GM19395 (cell line): ENCODE data around the gene CASP10.
"Not testable (repeated sequence)": the region's sequence is repeated elsewhere in the genome, so short reads cannot be mapped to it uniquely, and the experiment has no call there.

Experiments
- ATAC-seq: cut with Tn5 transposase; IDR thresholded peaks from one replicate; pipeline ENCODE4 v1.9.1; 2021; ENCODE audit warnings: mild to moderate bottlenecking, moderate library complexity; ENCODE audit not compliant: unreplicated experiment

CASP10 gene

DNA sequence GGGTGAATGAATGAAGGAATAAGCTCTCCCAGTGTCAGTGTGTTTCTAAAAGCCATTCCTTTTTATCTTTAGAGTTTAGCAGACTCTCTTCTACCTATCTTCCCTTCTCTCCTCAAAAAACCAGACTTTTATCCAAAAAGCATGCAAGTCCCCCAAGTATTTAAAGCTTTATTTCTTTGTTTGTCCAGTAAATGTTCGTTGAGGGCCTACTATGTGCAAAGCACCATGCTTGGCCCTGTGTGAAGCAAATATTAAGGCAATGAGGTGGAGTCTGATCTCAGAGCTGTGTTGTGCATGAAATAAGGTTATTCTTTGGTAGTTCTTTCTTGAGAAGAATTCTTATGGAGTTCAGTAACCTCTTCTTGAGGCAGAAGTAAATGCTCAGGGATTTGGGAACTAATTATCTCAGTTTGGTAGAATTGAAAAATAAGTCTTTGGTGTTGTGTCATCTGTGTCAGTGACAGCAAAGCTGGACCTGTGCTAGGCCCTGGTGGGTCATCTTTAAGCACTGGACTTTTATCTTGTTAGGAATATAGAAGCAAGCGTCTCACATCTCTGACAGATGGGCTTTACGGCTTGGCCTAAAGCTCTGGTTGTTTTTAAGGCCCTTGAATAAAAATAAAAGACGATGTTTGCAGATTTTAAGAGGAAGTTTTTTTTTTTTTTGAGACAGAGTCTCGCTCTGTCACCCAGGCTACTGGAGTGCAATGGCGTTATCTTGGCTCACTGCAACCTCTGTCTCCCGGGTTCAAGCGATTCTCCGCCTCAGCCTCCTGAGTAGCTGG lies 28.1 kb upstream of the CASP10 start:
- no peak for ATAC-seq

DNA sequence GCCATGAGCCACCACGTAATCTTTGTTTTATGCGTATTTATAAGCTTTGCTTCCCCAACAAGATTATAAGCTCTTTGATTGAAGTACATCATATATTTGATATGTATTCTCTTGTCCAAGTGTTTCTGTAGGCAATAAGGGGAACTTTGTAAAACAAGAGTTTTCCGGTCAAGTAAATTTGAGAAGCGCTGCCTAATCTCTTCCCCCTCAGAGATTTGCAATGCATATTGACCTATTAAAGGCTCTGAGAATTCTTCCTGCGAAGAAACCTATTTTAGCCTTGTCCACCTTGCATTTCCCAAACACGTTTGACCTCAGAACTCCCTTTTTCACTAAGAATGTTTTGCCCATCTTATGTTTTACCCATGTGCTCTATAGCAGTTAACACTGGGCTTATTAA lies 26.9 kb upstream of the CASP10 start:
- no peak for ATAC-seq

DNA sequence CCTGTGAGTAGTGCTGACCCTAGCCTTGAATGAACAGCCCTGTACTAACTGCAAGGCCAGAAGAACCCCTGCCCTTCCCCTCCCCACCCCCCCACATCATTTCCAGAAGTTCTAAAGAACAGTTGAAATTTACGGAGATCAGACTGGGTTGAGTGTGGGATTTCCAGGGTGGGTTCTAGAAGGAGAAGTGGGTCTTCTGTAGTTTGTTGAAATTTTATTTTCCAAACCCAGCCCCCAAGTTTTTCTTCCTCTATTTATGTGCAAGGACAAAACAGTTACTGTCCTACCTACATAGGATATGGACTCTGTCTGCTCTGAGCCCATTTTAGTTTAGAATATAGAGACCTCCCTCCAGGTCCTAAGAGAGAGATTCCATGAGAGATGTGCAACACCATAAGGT lies 26.3 kb upstream of the CASP10 start:
- ATAC-seq: no peak

DNA sequence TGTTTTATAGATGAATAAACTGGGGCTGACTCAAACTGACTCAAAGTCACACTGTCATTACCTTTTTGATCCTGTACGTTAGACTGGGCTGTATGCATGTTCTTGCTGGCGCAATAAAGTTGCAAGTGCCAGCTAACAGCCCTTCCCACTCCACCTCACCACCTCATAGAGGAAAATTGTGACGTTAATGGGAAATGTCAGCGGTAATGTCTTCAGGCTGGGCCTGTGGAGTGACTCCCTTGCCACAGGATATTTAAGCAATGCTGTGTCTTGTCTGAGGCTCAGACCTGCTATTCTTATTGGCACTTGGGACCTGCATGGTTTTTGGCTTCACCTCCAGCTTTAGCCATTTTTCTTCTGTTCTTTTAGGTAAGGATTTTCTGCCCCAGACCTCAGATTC lies 25.2 kb upstream of the CASP10 start:
- ATAC-seq: peak; percentile 22

DNA sequence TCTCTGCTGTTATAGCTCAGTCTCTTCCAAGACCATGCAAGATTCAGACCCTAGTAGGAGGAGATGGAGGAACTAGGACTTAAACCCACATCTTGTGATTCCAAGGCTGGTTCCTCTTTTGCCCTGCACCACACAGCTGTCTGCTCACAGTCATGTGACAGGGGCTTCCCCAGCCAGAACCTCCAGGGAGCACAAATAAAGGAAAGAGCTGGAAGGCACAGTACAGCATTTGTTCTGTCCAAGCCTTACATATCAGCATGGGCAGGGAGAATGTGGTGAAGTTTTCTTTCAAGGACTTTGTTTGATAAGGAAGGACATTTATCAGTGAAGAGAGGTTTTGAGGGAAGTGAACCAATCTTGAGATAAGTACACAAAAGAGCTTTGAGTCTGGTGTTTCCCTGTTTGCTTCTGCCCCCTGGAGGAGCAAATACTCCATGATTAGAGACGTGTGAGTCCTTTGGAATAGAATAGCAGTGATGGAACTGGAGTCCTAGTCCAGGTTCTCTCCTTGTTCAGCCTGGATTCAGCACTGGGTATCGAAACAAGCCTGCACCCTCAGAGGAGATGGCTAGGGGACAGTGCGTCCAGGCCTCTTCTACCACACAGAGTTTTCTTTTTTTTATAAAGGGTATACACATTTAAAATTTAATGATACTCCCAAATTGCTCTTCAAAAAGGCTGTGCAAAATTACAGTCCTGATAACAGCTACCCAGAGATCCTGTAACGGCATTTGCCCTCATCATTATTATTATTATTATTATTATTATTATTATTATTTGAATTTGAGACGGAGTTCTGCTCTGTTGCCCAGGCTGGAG lies 24.6 kb upstream of the CASP10 start:
- peak; percentile 97 for ATAC-seq

DNA sequence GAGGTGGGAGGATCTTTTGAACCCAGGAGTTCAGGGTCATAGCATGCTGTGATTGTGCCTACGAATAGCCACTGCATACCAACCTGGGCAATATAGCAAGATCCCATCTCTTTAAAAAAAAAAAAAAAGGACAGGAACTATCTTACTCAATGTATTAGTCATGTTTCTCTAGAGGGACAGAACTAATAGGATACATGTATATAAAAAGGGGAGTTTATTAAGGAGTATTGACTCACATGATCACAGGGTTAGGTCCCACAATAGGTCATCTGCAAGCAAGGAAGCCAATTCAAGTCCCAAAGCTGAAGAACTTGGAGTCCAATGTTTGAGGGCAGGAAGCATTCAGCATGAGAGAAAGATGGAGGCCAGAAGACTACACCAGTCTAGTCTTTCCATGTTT lies 18.8 kb upstream of the CASP10 start:
- ATAC-seq: no peak

DNA sequence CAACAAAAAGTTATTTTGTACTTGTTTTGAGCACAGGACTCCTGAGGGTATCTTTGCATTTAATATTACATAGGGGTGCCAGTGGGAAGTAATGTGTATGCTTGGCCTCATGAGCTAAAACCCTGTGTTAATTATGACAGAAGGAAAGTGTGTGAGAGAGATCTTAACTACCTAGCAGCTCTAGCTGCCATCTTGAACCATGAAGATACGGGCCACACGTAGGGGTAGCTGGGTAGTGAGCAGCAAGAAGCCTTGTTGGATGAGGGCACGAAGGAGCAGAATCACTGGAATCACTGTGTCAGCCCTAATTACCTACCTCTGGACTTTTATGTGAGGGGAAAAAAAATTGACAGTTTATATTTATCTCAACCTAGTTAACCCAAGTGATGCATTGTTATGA lies 15.4 kb upstream of the CASP10 start:
- ATAC-seq: no peak

DNA sequence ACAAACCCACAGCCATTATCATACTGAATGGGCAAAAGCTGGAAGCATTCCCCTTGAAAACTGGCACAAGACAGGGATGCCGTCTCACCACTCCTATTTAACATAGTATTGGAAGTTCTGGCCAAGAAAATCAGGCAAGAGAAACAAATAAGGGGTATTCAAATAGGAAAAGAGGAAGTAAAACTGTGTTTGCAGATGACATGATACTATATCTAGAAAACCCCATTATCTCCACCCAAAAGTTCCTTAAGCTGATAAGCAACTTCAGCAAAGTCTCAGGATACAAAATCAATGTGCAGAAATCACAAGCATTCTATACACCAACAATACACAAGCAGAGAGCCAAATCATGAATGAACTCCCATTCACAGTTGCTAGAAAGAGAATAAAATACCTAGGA lies 14.4 kb upstream of the CASP10 start:
- not testable (repeated sequence) for ATAC-seq

DNA sequence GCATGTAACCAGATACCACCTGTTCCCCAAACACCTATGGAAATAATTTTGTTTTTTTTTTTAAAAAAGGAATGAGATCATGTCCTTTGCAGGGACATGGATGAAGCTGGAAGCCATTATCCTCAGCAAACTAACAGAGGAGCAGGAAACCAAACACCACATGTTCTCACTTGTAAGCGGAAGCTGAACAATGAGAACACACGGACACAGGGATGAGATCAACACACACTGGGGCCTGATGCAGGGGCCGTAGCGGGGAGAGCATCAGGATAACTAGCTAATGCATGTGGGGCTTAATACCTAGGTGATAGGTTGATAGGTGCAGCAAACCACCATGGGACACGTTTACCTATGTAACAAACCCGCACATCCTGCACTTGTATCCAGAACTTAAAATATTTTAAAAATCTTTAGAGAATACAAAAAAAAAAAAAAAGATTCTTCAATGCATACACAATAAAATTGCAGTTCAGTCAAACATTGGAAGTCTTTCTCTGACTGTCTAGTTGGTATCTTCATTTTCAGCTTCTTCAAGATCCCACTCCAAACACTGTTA lies 11.6 kb upstream of the CASP10 start:
- no peak for ATAC-seq

DNA sequence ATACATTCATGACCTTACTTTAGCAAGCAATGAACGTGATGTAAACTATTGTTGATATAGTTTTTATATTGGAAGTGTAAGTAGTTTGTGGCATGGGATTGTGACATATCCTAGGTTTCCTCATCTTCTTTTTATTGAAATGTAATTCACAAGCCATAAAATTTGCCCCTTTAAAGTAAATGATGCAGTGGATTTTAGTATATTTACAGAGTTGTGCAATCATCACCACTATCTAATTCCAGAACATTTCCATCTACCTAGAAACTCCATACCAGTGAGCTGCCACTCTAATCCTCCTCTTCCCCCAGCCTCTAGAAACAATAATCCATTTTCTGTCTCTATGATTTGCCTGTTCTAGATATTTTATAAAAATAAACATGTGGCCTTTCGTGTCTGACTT lies 10.7 kb upstream of the CASP10 start:
- ATAC-seq: no peak

DNA sequence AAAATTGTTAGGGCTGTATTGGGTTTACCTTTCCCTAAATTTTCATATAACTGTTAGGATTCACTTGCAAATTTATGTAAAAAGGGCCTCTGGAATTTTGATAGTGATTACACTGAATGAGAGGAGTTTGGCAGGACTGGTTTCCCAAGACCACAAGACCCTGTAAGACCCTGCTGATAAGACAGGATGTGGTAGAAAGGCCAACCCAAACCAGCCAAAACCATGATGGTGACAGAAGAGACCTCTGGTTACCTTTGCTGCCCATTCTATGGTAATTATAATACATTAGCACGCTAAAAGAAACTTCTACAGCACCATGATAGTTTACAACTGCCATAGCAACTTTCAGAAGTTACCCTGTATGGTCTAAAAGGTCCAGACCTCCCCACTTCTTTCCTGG lies 8.3 kb upstream of the CASP10 start:
- ATAC-seq: no peak

DNA sequence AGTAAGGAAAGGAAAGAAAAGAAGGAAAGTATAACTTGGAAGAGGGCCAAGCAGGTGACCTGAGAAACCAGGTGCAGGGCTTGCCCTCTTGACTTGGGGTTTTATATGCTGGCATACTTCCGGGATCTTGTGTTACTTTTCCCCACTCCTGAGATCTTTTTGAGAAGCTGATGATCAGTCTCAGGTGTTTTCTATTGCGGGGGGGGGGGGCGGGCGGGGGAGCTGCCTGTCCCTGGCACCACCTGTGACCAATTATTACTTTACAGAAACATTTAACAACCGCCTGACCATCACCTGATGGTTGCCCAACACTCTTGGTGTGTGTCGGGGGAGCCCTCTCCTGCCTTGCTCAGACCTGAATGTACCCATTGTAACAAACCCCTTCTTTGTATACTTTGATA lies 6.9 kb upstream of the CASP10 start:
- no peak for ATAC-seq

DNA sequence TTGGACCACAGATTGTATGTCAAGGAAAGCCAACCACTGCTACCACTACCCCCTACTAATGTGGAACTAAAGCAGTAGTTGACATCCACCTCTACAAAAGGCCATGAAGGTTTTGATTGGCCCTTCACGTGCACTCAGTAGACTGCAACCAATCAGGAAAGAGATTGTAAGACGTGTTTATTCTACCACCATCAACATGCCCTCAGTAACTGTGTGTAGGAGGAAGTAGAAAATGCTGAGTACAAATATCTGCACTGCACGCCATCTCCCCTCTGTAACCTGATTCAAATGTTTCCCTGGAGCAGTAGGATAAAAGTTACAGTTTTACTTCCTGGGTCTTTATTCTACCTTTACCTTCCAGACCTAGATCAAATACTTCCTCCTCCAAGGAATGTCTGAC lies 2.9 kb upstream of the CASP10 start:
- no peak for ATAC-seq

DNA sequence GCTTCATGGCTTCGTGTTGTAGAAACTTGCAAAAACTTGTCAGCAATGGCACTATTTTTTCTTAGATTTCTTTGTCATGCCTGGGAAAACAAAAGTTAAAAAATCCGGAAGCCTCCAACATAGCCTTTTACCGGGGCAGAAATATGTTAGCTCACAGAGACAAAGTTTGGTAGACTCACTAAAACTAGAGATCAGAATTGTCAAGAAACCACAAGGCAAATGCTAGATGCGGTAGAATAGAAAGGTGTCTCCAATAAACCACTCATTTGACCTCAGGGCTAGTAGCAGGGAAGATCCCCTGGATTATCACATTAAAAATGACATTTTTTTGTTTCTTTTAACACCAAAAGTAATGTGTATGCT lies 405 bp downstream of the CASP10 start:
- ATAC-seq: no peak

DNA sequence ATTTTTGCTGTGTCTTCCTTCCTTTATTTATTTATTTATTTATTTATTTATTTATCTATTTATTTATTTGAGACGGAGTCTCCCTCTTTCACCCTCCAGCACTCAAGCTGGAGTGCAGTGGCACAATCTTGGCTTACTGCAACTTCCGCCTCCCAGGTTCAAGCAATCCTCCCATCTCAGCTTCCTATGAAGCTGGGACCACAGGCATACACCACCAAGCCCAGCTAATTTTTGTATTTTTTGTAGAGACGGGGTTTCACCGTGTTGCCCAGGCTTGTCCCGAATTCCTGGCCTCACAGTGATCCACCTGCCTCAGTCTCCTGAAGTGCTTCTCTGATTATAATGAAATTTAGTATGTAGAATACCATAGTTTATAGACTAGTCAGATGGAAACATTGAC lies 894 bp downstream of the CASP10 start:
- ATAC-seq: not testable (repeated sequence)

DNA sequence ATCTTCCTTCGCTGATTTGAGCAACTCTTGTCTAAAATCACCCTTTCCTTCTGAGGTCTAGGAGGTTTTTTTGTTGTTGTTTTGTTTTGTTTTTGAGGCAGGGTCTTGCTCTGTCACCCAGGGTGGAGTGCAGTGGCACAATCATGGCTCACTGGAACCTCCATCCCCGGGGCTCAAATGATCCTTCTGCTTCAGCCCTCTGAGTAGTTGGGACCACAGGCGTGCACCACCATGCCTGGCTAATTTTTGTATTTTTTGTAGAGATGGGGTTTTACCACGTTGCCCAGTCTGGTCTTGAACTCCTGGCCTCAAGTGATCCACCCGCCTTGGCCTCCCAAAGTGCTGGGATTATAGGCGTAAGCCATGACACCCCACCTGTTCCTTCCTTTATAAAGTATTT lies 1.3 kb downstream of the CASP10 start:
- ATAC-seq: not testable (repeated sequence)

DNA sequence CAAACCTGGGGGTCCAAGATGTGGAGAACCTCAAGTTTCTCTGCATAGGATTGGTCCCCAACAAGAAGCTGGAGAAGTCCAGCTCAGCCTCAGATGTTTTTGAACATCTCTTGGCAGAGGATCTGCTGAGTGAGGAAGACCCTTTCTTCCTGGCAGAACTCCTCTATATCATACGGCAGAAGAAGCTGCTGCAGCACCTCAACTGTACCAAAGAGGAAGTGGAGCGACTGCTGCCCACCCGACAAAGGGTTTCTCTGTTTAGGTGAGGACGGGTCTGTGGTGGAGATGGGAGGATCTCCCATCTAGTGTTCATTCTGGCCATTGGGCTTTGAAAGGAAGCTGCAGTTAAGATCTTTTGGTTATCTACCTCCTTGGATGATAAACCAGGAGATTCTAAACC lies 2.9 kb downstream of the CASP10 start:
- ATAC-seq: no peak

DNA sequence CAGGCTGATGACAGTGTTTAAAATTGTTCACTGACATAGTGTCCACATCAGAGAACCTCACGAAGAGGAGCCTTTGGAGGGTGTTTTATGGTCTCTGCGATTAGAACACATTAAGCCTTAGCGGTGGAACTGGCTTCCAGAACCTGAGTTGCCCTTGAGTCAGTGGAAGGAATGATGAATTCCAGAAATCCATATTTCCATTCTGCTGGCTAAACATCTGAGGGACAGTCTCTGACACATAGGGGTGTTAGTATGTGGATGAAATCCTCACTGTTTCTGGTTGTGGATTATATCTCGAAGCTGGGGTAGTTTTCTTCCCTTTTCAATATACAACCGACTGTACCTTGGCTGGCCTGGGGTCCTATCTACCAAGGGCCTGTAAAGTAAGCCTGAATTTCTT lies 4.0 kb downstream of the CASP10 start:
- no peak for ATAC-seq

DNA sequence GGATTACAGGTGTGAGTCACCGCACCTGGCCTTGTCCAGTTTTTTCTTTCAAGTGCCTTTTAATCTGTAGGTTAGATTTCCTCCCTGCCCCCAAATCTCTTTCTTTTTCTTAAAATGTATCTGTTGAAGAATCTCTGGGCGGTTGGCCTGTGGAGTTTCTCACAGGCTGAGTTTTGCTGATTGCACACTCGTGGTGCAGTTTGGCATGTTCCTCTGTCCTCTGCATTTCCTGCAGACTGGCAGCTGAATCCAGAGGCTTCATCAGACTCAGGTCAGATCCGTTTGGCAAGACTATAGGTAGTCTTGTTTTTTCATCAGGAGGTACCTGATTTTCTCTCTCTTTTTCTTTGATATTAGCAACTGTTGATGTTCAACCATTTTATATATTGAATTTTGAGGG lies 5.5 kb downstream of the CASP10 start:
- no peak for ATAC-seq

DNA sequence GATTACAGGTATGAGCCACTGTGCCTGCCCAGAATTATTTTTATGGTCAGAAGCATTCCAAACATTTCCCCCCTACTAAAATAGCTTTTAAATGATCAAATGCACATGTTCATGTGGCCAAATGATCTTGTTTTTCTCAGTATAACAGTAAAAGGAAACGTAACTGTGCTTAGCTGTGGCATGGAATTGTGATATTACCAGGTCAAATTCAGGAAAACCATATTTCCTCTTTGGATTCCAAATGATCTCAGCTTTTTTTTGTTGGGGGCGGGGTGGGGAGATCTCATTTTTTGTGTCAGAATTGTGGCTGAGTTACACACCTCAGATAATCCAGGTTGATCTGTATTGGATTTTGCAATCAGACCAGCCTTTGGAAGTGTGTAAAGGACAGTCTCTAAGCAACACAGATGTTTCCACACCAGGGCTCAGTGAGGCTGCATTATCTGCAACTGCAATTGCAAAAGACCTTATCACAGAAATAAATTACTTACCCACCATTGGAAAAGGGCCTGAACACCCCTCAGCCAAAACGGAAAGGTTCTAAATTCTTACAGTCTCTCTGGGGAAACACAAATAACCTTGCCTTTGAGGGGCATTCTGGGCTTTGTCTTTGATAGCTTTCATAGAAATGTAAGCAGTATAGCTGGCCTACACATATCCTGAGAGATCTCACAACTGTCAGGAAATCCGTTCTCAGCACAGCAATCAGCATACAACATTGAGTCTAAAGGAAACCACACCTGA lies 8.4 kb downstream of the CASP10 start:
- ATAC-seq: peak; percentile 64

DNA sequence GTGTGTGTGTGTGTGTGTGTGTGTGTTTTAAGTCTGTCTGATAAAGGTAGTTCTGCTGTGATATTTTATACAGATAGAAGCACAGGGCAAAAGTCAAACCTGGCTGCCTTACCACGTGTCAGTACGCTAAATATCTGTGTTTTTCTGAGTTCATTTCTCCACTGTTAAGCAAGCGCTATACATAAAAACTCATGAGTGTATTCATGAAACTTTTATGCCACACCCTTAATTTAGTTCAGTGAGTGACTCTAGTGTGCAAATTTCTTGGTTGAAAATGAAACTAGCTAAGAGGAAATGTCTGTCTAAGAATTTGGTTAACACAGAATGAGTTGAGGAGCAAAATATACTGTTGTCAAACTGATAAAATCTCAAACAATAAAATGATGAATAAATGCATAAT lies 11.2 kb downstream of the CASP10 start:
- ATAC-seq: peak; percentile 91
